ENCODE data around the gene OR51G1.

The OR51G1 gene

GRCh38 chr11:4936745-4937144 is 12.6 kb upstream of the OR51G1 start:
- TF ChIP-seq, protein P1, sequence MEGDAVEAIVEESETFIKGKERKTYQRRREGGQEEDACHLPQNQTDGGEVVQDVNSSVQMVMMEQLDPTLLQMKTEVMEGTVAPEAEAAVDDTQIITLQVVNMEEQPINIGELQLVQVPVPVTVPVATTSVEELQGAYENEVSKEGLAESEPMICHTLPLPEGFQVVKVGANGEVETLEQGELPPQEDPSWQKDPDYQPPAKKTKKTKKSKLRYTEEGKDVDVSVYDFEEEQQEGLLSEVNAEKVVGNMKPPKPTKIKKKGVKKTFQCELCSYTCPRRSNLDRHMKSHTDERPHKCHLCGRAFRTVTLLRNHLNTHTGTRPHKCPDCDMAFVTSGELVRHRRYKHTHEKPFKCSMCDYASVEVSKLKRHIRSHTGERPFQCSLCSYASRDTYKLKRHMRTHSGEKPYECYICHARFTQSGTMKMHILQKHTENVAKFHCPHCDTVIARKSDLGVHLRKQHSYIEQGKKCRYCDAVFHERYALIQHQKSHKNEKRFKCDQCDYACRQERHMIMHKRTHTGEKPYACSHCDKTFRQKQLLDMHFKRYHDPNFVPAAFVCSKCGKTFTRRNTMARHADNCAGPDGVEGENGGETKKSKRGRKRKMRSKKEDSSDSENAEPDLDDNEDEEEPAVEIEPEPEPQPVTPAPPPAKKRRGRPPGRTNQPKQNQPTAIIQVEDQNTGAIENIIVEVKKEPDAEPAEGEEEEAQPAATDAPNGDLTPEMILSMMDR (IDR thresholded peaks at IDR 0.05; ENCODE audit: low read depth, low read length, missing control alignments) = no peak
- in situ Hi-C loops (cut with HindIII; ENCODE audit: low pct_ligation_motif_present, low sequenced_read_pairs) = no loop called here
- H3K27ac ChIP-seq = no peak overlapping the region
- no peak for DNase-seq
- no peaks in the 10 kb centered on the region for H3K27me3 ChIP-seq (replicated peaks)
- no peak overlapping the region for H3K4me3 ChIP-seq (ENCODE audit: low read depth, low read length)
- H3K36me3 ChIP-seq (replicated peaks) = no peaks in the 10 kb centered on the region

GRCh38 chr11:4932751-4933150 is 8.6 kb upstream of the OR51G1 start:
- in situ Hi-C loops (cut with HindIII; ENCODE audit: low pct_ligation_motif_present, low sequenced_read_pairs) = no loop called here
- no peaks in the 10 kb centered on the region for H3K27me3 ChIP-seq (replicated peaks)
- TF ChIP-seq, protein P1 (IDR thresholded peaks at IDR 0.05; ENCODE audit: low read depth, low read length, missing control alignments) = no peak
- DNase-seq = no peak
- H3K36me3 ChIP-seq (replicated peaks) = no peaks in the 10 kb centered on the region
- no peak overlapping the region for H3K27ac ChIP-seq
- H3K4me3 ChIP-seq (ENCODE audit: low read depth, low read length) = no peak overlapping the region

DNA sequence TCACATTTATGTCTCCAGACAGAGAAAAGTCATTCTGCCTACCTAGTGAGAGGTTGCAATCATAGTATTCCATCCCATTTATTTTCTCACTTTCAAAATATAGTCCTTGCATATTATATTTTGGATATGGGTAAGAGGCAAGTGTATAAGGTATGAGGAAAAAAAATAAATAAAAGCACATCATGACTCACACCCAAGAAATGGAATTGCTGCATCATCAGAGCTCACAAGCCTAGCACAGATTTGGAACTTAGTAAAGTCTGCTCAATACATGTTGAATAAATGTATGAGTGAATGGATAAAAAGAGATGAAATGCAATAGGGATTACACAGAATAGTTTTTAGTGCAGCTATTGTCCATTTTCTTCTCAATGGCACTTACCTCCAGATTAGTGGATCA is 2.5 kb upstream of the OR51G1 start:
- Histone ChIP-seq H3K27me3 (replicated peaks) (no peaks in the 10 kb centered on the region), H3K27ac (no peak overlapping the region), H3K4me3 (ENCODE audit: low read depth, low read length) (no peak overlapping the region), H3K36me3 (replicated peaks) (no peaks in the 10 kb centered on the region)
- TF ChIP-seq, protein P1 (IDR thresholded peaks at IDR 0.05; ENCODE audit: low read depth, low read length, missing control alignments) = no peak
- in situ Hi-C loops (cut with HindIII; ENCODE audit: low pct_ligation_motif_present, low sequenced_read_pairs) = no loop called here
- DNase-seq = peak; percentile 16

DNA sequence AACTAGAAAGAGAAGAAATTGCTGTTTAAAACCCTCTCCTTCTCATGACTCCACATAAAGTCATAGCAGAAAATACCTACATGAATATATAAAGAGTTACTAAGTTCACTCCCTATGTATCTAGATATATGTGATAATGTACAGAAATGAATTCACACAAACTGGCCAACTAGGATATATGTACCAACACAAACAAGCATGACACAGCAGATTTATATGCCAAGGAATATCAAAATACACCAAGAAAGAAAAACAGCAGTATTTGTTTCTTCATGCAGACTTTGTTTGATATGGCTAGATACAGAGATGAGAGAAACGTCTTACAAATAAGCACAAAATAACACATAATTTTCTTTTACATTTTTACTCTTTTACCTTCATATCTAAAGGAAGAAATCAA is 1.8 kb downstream of the OR51G1 start:
- no peak for DNase-seq
- in situ Hi-C loops (cut with HindIII; ENCODE audit: low pct_ligation_motif_present, low sequenced_read_pairs) = no loop called here
- Histone ChIP-seq H3K36me3 (replicated peaks) (no peaks in the 10 kb centered on the region), H3K27me3 (replicated peaks) (no peaks in the 10 kb centered on the region), H3K4me3 (ENCODE audit: low read depth, low read length) (no peak overlapping the region), H3K27ac (no peak overlapping the region)
- TF ChIP-seq, protein P1 (IDR thresholded peaks at IDR 0.05; ENCODE audit: low read depth, low read length, missing control alignments) = no peak

DNA sequence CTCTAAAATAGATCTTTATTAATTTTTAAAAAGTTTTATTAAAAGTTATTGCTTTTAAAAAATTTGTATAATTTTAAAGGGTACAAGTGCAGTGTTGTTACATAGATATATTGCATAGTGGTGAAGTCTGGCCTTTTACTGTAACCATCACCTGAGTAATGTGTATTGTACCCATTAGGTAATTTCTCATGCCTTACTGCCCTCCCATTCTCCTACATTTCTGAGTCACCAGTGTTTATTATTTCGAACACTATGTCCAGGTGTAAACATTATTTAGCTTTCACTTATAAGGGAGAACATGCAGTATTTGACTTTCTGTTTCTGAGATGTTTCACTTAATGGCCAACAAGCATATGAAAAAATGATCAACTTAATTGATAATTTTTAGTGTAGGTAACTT is 2.3 kb downstream of the OR51G1 start:
- DNase-seq = no peak
- H3K27me3 ChIP-seq (replicated peaks) = no peaks in the 10 kb centered on the region
- in situ Hi-C loops (cut with HindIII; ENCODE audit: low pct_ligation_motif_present, low sequenced_read_pairs) = no loop called here
- no peaks in the 10 kb centered on the region for H3K36me3 ChIP-seq (replicated peaks)
- H3K4me3 ChIP-seq (ENCODE audit: low read depth, low read length) = no peak overlapping the region
- TF ChIP-seq, protein P1 (IDR thresholded peaks at IDR 0.05; ENCODE audit: low read depth, low read length, missing control alignments) = no peak
- H3K27ac ChIP-seq = no peak overlapping the region

- no peaks in the 10 kb centered on the region for H3K27me3 ChIP-seq (replicated peaks)
- H3K4me3 ChIP-seq (ENCODE audit: low read depth, low read length) = no peak within 1 kb of the TSS
- in situ Hi-C loops (cut with HindIII; ENCODE audit: low pct_ligation_motif_present, low sequenced_read_pairs) = no loop called here
- no peak within 1 kb of the TSS for H3K27ac ChIP-seq
- TF ChIP-seq, protein P1 (IDR thresholded peaks at IDR 0.05; ENCODE audit: low read depth, low read length, missing control alignments) = no peak
- no peaks in the 10 kb centered on the region for H3K36me3 ChIP-seq (replicated peaks)
- no peak for DNase-seq
These were observed 4.9 kb downstream of the OR51G1 start, which contains the start of gene OR51G2 for GRCh38 chr11:4919250-4919649. Gene OR51G2, minus strand, starts transcription at chr11:4919350. Its CDS starts 3,687 bp downstream, at chr11:4915663.

Measured in brain microvascular endothelial cell (primary cell).